H1 (cell line): ENCODE data around the gene ARHGAP12. TPM values are rescaled to one million over a fixed set of nuclear protein-coding genes. Genes with fewer than 3 reads are reported as not detected.

ENCODE experiments used
- CTCF ChIA-PET: fragments of 300-600 bp; sonication (Branson Sonifier 250); formaldehyde crosslinking; loops from one replicate; lab custom pipeline; 2021; ENCODE audit not compliant: partially characterized antibody; lab: Charles Lee
- POLR2A ChIA-PET: fragments of 300-600 bp; sonication (Branson Sonifier 250); formaldehyde crosslinking; loops from one replicate; lab custom pipeline; 2021; ENCODE audit warnings: inconsistent platforms; ENCODE audit not compliant: partially characterized antibody; lab: Charles Lee
- DNase-seq, 2 experiments: peaks; one replicate each; pipeline versions ENCODE4 v3.0.0 to v3.0.0-alpha.2; 2010 to 2022; ENCODE audit warnings: low spot score in 2 of 2, low read depth in 1 of 2, mixed read lengths in 1 of 2
- FAIRE-seq: peaks from 2 replicates; lab custom pipeline; 2011; peaks lifted over from hg19 to GRCh38; lab: Jason Lieb, UNC
- H2AFZ ChIP-seq: 2 replicates; pipeline ENCODE4 v1.8.1; 2012; ENCODE audit warnings: low read length, inconsistent platforms
- H2AK5ac ChIP-seq: 2 replicates; pipeline ENCODE4 v1.6.1; 2013; ENCODE audit warnings: low read depth, low read length
- H2BK120ac ChIP-seq: replicated peaks from 2 replicates; pipeline ENCODE3; 2013; ENCODE audit warnings: low read depth, low read length, inconsistent platforms
- H2BK12ac ChIP-seq: 2 replicates; pipeline ENCODE4 v1.6.1; 2013; ENCODE audit warnings: low read depth, low read length
- H2BK15ac ChIP-seq: 2 replicates; pipeline ENCODE4 v1.6.1; 2013; ENCODE audit warnings: low read length
- H2BK20ac ChIP-seq: 2 replicates; pipeline ENCODE4 v1.6.1; 2013; ENCODE audit warnings: low read length
- H2BK5ac ChIP-seq: 2 replicates; pipeline ENCODE4 v1.6.1; 2013; ENCODE audit warnings: low read depth, low read length
- H3K14ac ChIP-seq: 2 replicates; pipeline ENCODE4 v1.6.1; 2013; ENCODE audit warnings: inconsistent platforms; ENCODE audit not compliant: insufficient read length
- H3K18ac ChIP-seq: 2 replicates; pipeline ENCODE4 v1.6.1; 2013; ENCODE audit warnings: low read length; ENCODE audit errors: extremely low read depth
- H3K23ac ChIP-seq: 2 replicates; pipeline ENCODE4 v1.6.1; 2013; ENCODE audit warnings: inconsistent platforms; ENCODE audit not compliant: insufficient read length
- H3K23me2 ChIP-seq: 2 replicates; pipeline ENCODE4 v1.6.1; 2013; ENCODE audit warnings: low read depth, low read length
- H3K27ac ChIP-seq: 2 replicates; pipeline ENCODE4 v1.6.1; 2011; ENCODE audit warnings: low read depth, low read length, inconsistent platforms
- H3K27me3 ChIP-seq, 4 experiments: replicated peaks in 1 of 4; 1 replicate in 1 of 4; 2 replicates in 3 of 4; pipeline versions ENCODE4 v1.6.1 to v1.8.1; 2011 to 2013; ENCODE audit warnings: low read length in 3 of 4, mild to moderate bottlenecking in 3 of 4, inconsistent platforms in 2 of 4, mixed read lengths in 2 of 4, moderate library complexity in 1 of 4; ENCODE audit not compliant: control insufficient read depth in 3 of 4, insufficient read depth in 3 of 4; ENCODE audit errors: extremely low read depth in 1 of 4
- H3K36me3 ChIP-seq, 4 experiments: 2 replicates each; pipeline versions ENCODE4 v1.6.1 to v1.8.1; 2011 to 2013; ENCODE audit warnings: mild to moderate bottlenecking in 4 of 4, low read length in 3 of 4, moderate library complexity in 2 of 4, control low read depth in 1 of 4, inconsistent platforms in 1 of 4; ENCODE audit not compliant: insufficient read depth in 4 of 4, control insufficient read depth in 2 of 4
- H3K4ac ChIP-seq: replicated peaks from 2 replicates; pipeline ENCODE3; 2013; ENCODE audit warnings: low read length, low read depth, mixed read lengths, inconsistent platforms; ENCODE audit not compliant: insufficient read length
- H3K4me1 ChIP-seq, 4 experiments: replicated peaks in 1 of 4; 1 replicate in 1 of 4; 2 replicates in 3 of 4; pipeline versions ENCODE4 v1.6.1 to v1.8.1; 2011 to 2013; ENCODE audit warnings: low read length in 3 of 4, inconsistent platforms in 2 of 4, mixed read lengths in 1 of 4; ENCODE audit not compliant: insufficient read depth in 4 of 4, control insufficient read depth in 3 of 4
- H3K4me2 ChIP-seq, 2 experiments: 2 replicates each; pipeline versions ENCODE4 v1.6.1 to v1.8.1; 2011 to 2013; ENCODE audit warnings: low read depth in 2 of 2, low read length in 2 of 2, control low read depth in 1 of 2, inconsistent platforms in 1 of 2, mild to moderate bottlenecking in 1 of 2; ENCODE audit not compliant: insufficient read depth in 1 of 2
- H3K4me3 ChIP-seq, 4 experiments: fragments of 200-600, 300-600 bp in 1 of 4; sonication (generic), shearing (Covaris generic), sonication (Bioruptor Twin) in 1 of 4; 2 replicates each; pipeline versions ENCODE4 v1.5.1 to v1.8.1; 2011 to 2016; ENCODE audit warnings: low read length in 4 of 4, low read depth in 3 of 4, control low read depth in 2 of 4, inconsistent platforms in 2 of 4, mild to moderate bottlenecking in 2 of 4, mixed read lengths in 1 of 4, moderate library complexity in 1 of 4; ENCODE audit not compliant: insufficient read depth in 2 of 4; ENCODE audit errors: extremely low read depth in 1 of 4
- H3K56ac ChIP-seq: replicated peaks from 2 replicates; pipeline ENCODE3; 2013; ENCODE audit warnings: low read depth, mild to moderate bottlenecking, mixed read lengths, low read length, inconsistent platforms; ENCODE audit not compliant: insufficient read length
- H3K79me1 ChIP-seq: 2 replicates; pipeline ENCODE4 v1.6.1; 2013; ENCODE audit warnings: low read depth, low read length, control low read depth
- H3K79me2 ChIP-seq, 2 experiments: 2 replicates each; pipeline versions ENCODE4 v1.6.1 to v1.8.1; 2012 to 2013; ENCODE audit warnings: low read length in 2 of 2, mild to moderate bottlenecking in 2 of 2, inconsistent platforms in 1 of 2; ENCODE audit not compliant: insufficient read depth in 2 of 2, control insufficient read depth in 1 of 2
- H3K9ac ChIP-seq, 4 experiments: replicated peaks in 1 of 4; 1 replicate in 1 of 4; 2 replicates in 3 of 4; pipeline versions ENCODE4 v1.6.1 to v1.8.1; 2011 to 2013; ENCODE audit warnings: low read depth in 3 of 4, low read length in 3 of 4, control low read depth in 2 of 4, mild to moderate bottlenecking in 2 of 4, moderate library complexity in 2 of 4, inconsistent platforms in 1 of 4; ENCODE audit errors: extremely low read depth in 1 of 4
- H3K9me3 ChIP-seq, 2 experiments: 2 replicates each; pipeline versions ENCODE4 v1.6.1 to v1.8.1; 2012 to 2013; ENCODE audit warnings: mild to moderate bottlenecking in 2 of 2, moderate library complexity in 2 of 2, control low read depth in 1 of 2, inconsistent platforms in 1 of 2, low read depth in 1 of 2, low read length in 1 of 2, mixed read lengths in 1 of 2; ENCODE audit not compliant: insufficient read depth in 2 of 2
- H4K20me1 ChIP-seq, 2 experiments: replicated peaks in 1 of 2; 2 replicates each; pipeline versions ENCODE3 to v1.8.1; 2011 to 2013; ENCODE audit warnings: inconsistent platforms in 2 of 2, low read length in 2 of 2, mild to moderate bottlenecking in 1 of 2; ENCODE audit not compliant: insufficient read depth in 2 of 2, control insufficient read depth in 1 of 2
- H4K5ac ChIP-seq: 2 replicates; pipeline ENCODE4 v1.6.1; 2013; ENCODE audit warnings: low read length, low read depth, mixed read lengths, inconsistent platforms; ENCODE audit not compliant: insufficient read length
- H4K8ac ChIP-seq: 2 replicates; pipeline ENCODE4 v1.8.0; 2013; ENCODE audit warnings: mild to moderate bottlenecking, moderate library complexity, low read length, inconsistent platforms; ENCODE audit not compliant: insufficient read depth; ENCODE audit errors: extremely low read depth
- H4K91ac ChIP-seq: replicated peaks from 2 replicates; pipeline ENCODE3; 2013; ENCODE audit warnings: low read length, mixed read lengths, inconsistent platforms; ENCODE audit not compliant: insufficient read length
- CEBPB ChIP-seq: IDR thresholded peaks from 2 replicates; pipeline ENCODE4 v1.6.1; 2012; ENCODE audit warnings: low read depth, low read length
- EGR1 ChIP-seq: IDR thresholded peaks from 2 replicates; pipeline ENCODE4 v1.6.1; 2011; ENCODE audit warnings: low read depth, low read length, borderline replicate concordance
- EP300 ChIP-seq, 2 experiments: IDR thresholded peaks; 1 replicate in 1 of 2; 2 replicates in 1 of 2; pipeline ENCODE4 v1.6.1; 2011 to 2012; ENCODE audit warnings: low read depth in 2 of 2, low read length in 2 of 2, mild to moderate bottlenecking in 2 of 2, borderline replicate concordance in 1 of 2, inconsistent platforms in 1 of 2, moderate library complexity in 1 of 2
- FOSL1 ChIP-seq: IDR thresholded peaks from 2 replicates; pipeline ENCODE4 v1.6.1; 2011; ENCODE audit warnings: mild to moderate bottlenecking, low read depth, low read length, moderate library complexity; ENCODE audit not compliant: insufficient read depth
- HDAC6 ChIP-seq: IDR thresholded peaks from one replicate; pipeline ENCODE4 v1.7.1; 2012; ENCODE audit warnings: low read depth, mild to moderate bottlenecking, inconsistent platforms, low read length, moderate library complexity
- JUN ChIP-seq: IDR thresholded peaks from 2 replicates; pipeline ENCODE4 v1.6.1; 2011; ENCODE audit warnings: low read depth, mild to moderate bottlenecking, improper control_type of control experiment, low read length
- KDM4A ChIP-seq: IDR thresholded peaks from one replicate; pipeline ENCODE4 v1.7.1; 2012; ENCODE audit warnings: low read depth, mild to moderate bottlenecking, moderate library complexity, low read length, inconsistent platforms; ENCODE audit not compliant: severe bottlenecking
- KDM5A ChIP-seq: fragments of 200-600 bp; IDR thresholded peaks from 2 replicates; pipeline ENCODE4 v1.7.1; 2012; ENCODE audit warnings: mild to moderate bottlenecking, low read length, inconsistent platforms, mixed read lengths
- PHF8 ChIP-seq: fragments of 200-600 bp; sonication (generic); conservative IDR thresholded peaks from 2 replicates; pipeline ENCODE4 v1.7.1; 2012; ENCODE audit warnings: low read depth, mild to moderate bottlenecking, inconsistent platforms, low read length, moderate library complexity
- RBBP5 ChIP-seq: IDR thresholded peaks from 2 replicates; pipeline ENCODE4 v1.7.1; 2012; ENCODE audit warnings: low read depth, mild to moderate bottlenecking, inconsistent platforms, low read length, moderate library complexity, borderline replicate concordance
- SAP30 ChIP-seq: fragments of 300-600 bp; sonication (generic); IDR thresholded peaks from 2 replicates; pipeline ENCODE4 v1.7.1; 2012; ENCODE audit warnings: low read length, moderate library complexity, mild to moderate bottlenecking, inconsistent platforms; ENCODE audit not compliant: insufficient read depth, insufficient replicate concordance
- SIRT6 ChIP-seq: IDR thresholded peaks from one replicate; pipeline ENCODE4 v1.7.1; 2012; ENCODE audit warnings: low read length, inconsistent platforms
- SP2 ChIP-seq: IDR thresholded peaks from 2 replicates; pipeline ENCODE4 v1.6.1; 2012; ENCODE audit warnings: mild to moderate bottlenecking, low read length, inconsistent platforms
- SUZ12 ChIP-seq: fragments of 200-600 bp; sonication (generic); IDR thresholded peaks from 2 replicates; pipeline ENCODE4 v1.6.1; 2012; ENCODE audit warnings: mild to moderate bottlenecking, inconsistent platforms, low read length, moderate library complexity, mixed read lengths
- ZNF274 ChIP-seq: IDR thresholded peaks from 2 replicates; pipeline ENCODE4 v1.7.0; 2012; ENCODE audit warnings: low read length, borderline replicate concordance; ENCODE audit errors: extremely low read depth
- WGBS, 2 experiments: shearing (Covaris generic) in 1 of 2; methylation state at CpG; one replicate each; pipeline versions ENCODE4 v1.1.6 to v1.1.7; 2013 to 2015; ENCODE audit warnings: low lambda C conversion rate in 2 of 2, mixed read lengths in 2 of 2, inconsistent platforms in 1 of 2, low coverage in 1 of 2, missing lambda C conversion rate in 1 of 2; ENCODE audit not compliant: insufficient replicate concordance in 2 of 2, insufficient coverage in 1 of 2, insufficient read length in 1 of 2; ENCODE audit errors: extremely low coverage in 1 of 2, missing lambda C conversion rate in 1 of 2; 5-methylcytosine and 5-hydroxymethylcytosine counted together
- polyA plus RNA-seq, 7 experiments: library from polyadenylated mRNA; depleted of rRNA in 3 of 7; stranded (reverse) in 5 of 7; unstranded in 2 of 7; fragments of >200 nt in 5 of 7; fragments of 200-250 nt in 2 of 7; gene quantifications; 1 replicate in 5 of 7; 2 replicates in 1 of 7; 4 replicates in 1 of 7; pipeline versions ENCODE4 v1.2.1 to v1.2.3, GENCODE V29; 2011 to 2013; ENCODE audit warnings: missing spikeins in 2 of 7, mixed read lengths in 2 of 7
- total RNA-seq: library from RNA; stranded (reverse); fragmentation: NEBNext Ultra II Directional; extraction: Animal tissue kit (Norgen Biotek cat#: 25700); gene quantifications from 2 replicates; pipeline ENCODE4 v1.2.1, GENCODE V29; 2021

The ARHGAP12 gene
- total and polyA plus RNA-seq, 2 of the 8 experiments (the other 6 are each of a cell fraction or from before 2014, with no cell fraction given) = 10.1 to 39.0 TPM

DNA sequence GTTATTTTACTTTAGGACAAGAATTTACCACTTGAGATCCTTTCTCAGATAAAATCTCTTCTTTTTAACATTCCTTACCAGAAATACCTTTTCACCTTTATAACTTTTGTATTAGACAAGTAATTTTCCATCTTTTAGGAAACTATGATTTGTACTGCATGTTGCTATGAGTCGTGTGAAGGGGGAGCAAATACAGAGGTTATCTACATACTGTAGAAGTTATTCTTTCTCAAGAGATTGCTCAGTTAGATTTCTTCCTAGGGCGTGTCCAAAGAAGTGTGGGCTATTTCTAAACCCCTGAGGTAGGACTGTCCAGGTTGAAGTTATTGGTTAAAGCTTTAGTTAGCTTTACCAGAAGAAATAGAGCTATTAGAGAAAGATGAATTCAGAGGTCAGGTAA, 30.2 kb upstream of the ARHGAP12 start:
- Histone ChIP-seq H3K4ac (no peak overlapping the region), H3K14ac (no peak overlapping the region), H2BK5ac (no peak overlapping the region), H2AFZ (no peak overlapping the region), H3K4me1 (no peaks in the 10 kb centered on the region), H3K27ac (no peak overlapping the region), H2BK20ac (no peak overlapping the region), H4K20me1 (no peaks in the 10 kb centered on the region), H2BK12ac (no peak overlapping the region), H3K4me2 (no peak overlapping the region), H3K23me2 (no peaks in the 10 kb centered on the region), H3K18ac (no peak overlapping the region), H2BK120ac (no peak overlapping the region), H3K9me3 (peaks cover 14 to 16% of the 10 kb centered on the region in 2 experiments; a peak in 3 of 4 replicates), H3K79me2 (no peaks in the 10 kb centered on the region), H3K79me1 (no peaks in the 10 kb centered on the region), H2BK15ac (no peak overlapping the region), H4K8ac (no peak overlapping the region), H3K56ac (no peak overlapping the region), H3K23ac (no peak overlapping the region), H2AK5ac (no peak overlapping the region), H3K36me3 (no peaks in the 10 kb centered on the region), H3K4me3 (no peak overlapping the region), H3K27me3 (no peaks in the 10 kb centered on the region), H3K9ac (no peak overlapping the region), H4K91ac (no peak overlapping the region), H4K5ac (no peak overlapping the region)
- ChIA-PET POLR2A (no interaction called here), CTCF (no interaction called here)
- FAIRE-seq = no peak
- WGBS, 2 experiments = 92% methylated on average over 2 of the region's 2 CpGs; no CpG with 5 or more reads in 1 of the 2 experiments
- no peak for DNase-seq
- TF ChIP-seq KDM4A (no peak), CEBPB (no peak), ZNF274 (no peak), KDM5A (no peak), HDAC6 (no peak), SIRT6 (no peak), FOSL1 (no peak), RBBP5 (no peak), EGR1 (no peak), SP2 (no peak), EP300 (IDR thresholded peaks at IDR 0.05; ENCODE audit: borderline replicate concordance in 1 of 2, low read depth in 2 of 2, low read length in 2 of 2) (no peak), JUN (no peak), PHF8 (no peak), SAP30 (no peak), SUZ12 (no peak)
